Right atrium auricular region (tissue), 2 donors: Measurements from ENCODE around the gene TYW1. TPM values are rescaled to one million over a fixed set of nuclear protein-coding genes. Genes with fewer than 3 reads are reported as not detected.
"Not testable (repeated sequence)": the region's sequence is repeated elsewhere in the genome, so short reads cannot be mapped to it uniquely, and the experiment has no call there.

Experiments used
- DNase-seq: peaks from one replicate; pipeline ENCODE4 v3.0.0-alpha.2; 2019; ENCODE audit warnings: low spot score
- H3K27ac ChIP-seq, 2 donors: fragments of 200-600 bp; sonication (generic); 1 replicate in 1 of 2; 2 replicates in 1 of 2; pipeline ENCODE4 v1.5.1; 2016 to 2019
- H3K27me3 ChIP-seq, 2 donors: fragments of 200-600 bp; sonication (generic); one replicate each; pipeline versions ENCODE4 v1.5.1 to v1.6.0; 2017 to 2019
- H3K36me3 ChIP-seq: fragments of 200-600 bp; sonication (generic); one replicate; pipeline ENCODE4 v1.5.1; 2016
- H3K4me1 ChIP-seq, 2 donors: fragments of 200-600 bp; sonication (generic); one replicate each; pipeline versions ENCODE4 v1.5.1 to v1.6.0; 2017 to 2019
- H3K4me3 ChIP-seq, 2 donors: fragments of 200-600 bp; sonication (generic); 1 replicate in 1 of 2; 2 replicates in 1 of 2; pipeline ENCODE4 v1.5.1; 2017 to 2019; ENCODE audit warnings: mild to moderate bottlenecking in 1 of 2, moderate library complexity in 1 of 2
- H3K9me3 ChIP-seq, 2 donors: fragments of 200-600 bp; sonication (generic); one replicate each; pipeline ENCODE4 v1.5.1; 2019
- CTCF ChIP-seq, 2 donors: fragments of 200-600 bp; sonication (generic); IDR thresholded peaks; one replicate each; pipeline ENCODE4 v1.5.1; 2019; ENCODE audit warnings: antibody characterized with exemption in 2 of 2
- total RNA-seq, 2 donors: library from RNA; depleted of rRNA; stranded (reverse); fragments of >200 nt; gene quantifications; one replicate each; pipeline ENCODE4 v1.1.0, GENCODE V29; 2016

The TYW1 gene
- total RNA-seq, 2 donors from 2014 or later = 12.4 to 23.8 TPM

- peak overlapping the region; percentile 22 to 59 for H3K27ac ChIP-seq
These were observed 233.4 kb downstream of the TYW1 start for GRCh38 chr7:67230029-67230428.

GRCh38 chr7:67233506-67233905, 236.9 kb downstream of the TYW1 start:
- not testable (repeated sequence) for H3K4me1 ChIP-seq, DNase-seq, H3K9me3 ChIP-seq, H3K27me3 ChIP-seq, H3K27ac ChIP-seq, H3K36me3 ChIP-seq, H3K4me3 ChIP-seq

More at GRCh38 chr7:67230029-67230428, 233.4 kb downstream of the TYW1 start:
- H3K36me3 ChIP-seq, H3K9me3 ChIP-seq, H3K27me3 ChIP-seq, H3K4me3 ChIP-seq, H3K4me1 ChIP-seq, DNase-seq: not testable (repeated sequence)

GRCh38 chr7:67236216-67236615, 239.6 kb downstream of the TYW1 start:
- H3K27ac ChIP-seq = peak overlapping the region; percentile 15 to 51
- not testable (repeated sequence) for H3K4me3 ChIP-seq, DNase-seq, H3K9me3 ChIP-seq, H3K36me3 ChIP-seq, H3K27me3 ChIP-seq, H3K4me1 ChIP-seq

DNA sequence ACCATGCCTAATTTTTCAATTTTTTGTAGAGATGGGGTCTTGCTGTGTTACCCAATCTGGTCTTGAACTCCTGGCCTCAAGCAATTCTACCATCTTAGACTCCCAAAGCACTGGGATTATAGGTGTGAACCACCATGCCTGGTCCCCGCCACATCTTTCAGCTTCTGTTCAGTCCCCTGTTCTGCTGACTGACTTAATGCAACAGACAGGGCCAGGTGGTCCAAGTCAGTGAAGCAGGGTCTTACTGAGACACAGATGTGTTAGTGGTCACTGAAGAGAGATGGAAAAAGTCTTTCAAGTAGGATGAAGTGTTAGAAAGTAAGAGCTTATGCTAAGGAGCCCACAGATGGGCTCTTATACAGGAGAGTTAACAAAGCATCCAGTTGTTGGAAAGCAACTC, 246.2 kb downstream of the TYW1 start:
- H3K4me3 ChIP-seq, H3K27me3 ChIP-seq, H3K36me3 ChIP-seq, H3K9me3 ChIP-seq, H3K4me1 ChIP-seq, DNase-seq, H3K27ac ChIP-seq: not testable (repeated sequence)

GRCh38 chr7:67248364-67248763, 251.7 kb downstream of the TYW1 start:
- not testable (repeated sequence) for H3K9me3 ChIP-seq, H3K27me3 ChIP-seq, H3K4me1 ChIP-seq, H3K4me3 ChIP-seq, H3K36me3 ChIP-seq, H3K27ac ChIP-seq, DNase-seq

DNA sequence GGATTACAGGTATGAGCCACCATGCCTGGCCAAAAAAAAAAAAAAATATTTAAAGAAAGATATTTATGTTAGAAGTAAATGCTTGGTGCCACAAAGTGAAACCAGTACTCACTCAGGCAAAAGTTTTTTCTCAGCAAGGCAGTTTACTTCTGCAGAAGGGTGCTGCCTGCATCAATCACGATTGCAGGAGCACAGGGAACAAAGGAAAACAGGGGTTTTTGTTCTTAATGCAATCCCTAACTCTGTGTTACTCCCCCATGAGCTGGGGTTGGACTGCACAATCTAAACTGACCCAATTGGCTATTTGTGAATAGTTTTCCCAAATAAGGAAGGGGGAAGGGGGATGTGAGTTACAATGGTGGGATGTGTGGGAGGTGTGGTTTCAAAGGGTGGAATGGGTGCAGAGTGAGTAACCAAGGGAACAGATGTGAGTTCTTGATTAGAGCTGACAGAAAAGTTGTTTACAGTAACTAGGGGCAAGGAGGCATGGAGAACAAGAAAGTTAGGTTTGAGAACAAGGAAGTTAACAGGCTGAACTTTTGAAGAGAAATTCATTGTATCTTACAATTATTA, 255.4 kb downstream of the TYW1 start:
- DNase-seq = no peak
- Histone ChIP-seq H3K27ac (no peak overlapping the region), H3K9me3 (no peaks in the 10 kb centered on the region), H3K27me3 (no peaks in the 10 kb centered on the region), H3K4me3 (no peak overlapping the region), H3K36me3 (no peaks in the 10 kb centered on the region), H3K4me1 (no peaks in the 10 kb centered on the region)
- TF ChIP-seq CTCF (IDR thresholded peaks at IDR 0.05) = no peak

DNA sequence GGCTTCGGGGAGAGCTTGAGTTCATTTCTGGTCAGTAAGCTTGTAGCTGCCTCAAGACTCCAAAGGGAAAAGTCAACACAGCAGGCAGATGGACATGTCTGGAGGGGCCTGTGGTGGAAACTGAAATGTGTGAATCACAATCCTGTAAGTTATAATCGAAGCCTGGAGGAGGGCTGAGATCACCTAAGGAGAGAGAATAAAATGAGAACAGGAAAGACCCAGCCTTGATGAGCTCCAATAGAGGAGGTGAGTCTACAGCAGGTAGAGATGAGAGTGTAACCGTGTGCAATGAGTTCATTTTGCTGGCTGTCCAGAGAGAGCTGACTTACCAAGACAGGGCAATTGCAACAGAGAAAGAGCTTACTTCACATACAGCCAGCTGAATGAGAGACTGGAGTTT, 258.4 kb downstream of the TYW1 start:
- not testable (repeated sequence) for H3K4me1 ChIP-seq, H3K27me3 ChIP-seq, H3K36me3 ChIP-seq, H3K27ac ChIP-seq, DNase-seq, H3K4me3 ChIP-seq, H3K9me3 ChIP-seq

GRCh38 chr7:67257779-67258178, 261.1 kb downstream of the TYW1 start:
- not testable (repeated sequence) for DNase-seq, H3K27ac ChIP-seq, H3K4me1 ChIP-seq, H3K27me3 ChIP-seq, H3K36me3 ChIP-seq, H3K4me3 ChIP-seq, H3K9me3 ChIP-seq

DNA sequence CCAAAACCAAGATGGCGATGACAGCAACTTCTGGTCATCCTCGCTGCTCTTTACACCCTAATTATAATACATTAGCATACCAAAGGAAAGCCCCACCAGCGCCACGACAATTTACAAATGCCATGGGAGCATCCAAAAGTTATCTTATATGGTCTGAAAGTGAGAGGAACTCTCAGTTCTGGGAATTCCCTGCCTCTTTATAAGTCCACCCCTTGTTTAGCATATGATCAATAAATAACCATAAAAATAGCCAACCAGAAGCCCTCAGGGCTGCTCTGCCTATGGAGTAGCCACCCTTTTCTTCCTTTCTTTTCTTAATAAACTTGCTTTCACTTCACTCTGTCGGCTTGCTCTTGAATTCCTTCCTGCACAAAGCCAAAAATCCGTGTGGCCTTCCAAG, 262.7 kb downstream of the TYW1 start:
- H3K27ac ChIP-seq, H3K36me3 ChIP-seq, DNase-seq, H3K4me3 ChIP-seq, H3K27me3 ChIP-seq, H3K9me3 ChIP-seq, H3K4me1 ChIP-seq: not testable (repeated sequence)

- H3K4me1 ChIP-seq, DNase-seq, H3K36me3 ChIP-seq, H3K4me3 ChIP-seq, H3K27ac ChIP-seq, H3K9me3 ChIP-seq, H3K27me3 ChIP-seq: not testable (repeated sequence)
These were observed 263.5 kb downstream of the TYW1 start for GRCh38 chr7:67260166-67260586.

- DNase-seq, H3K9me3 ChIP-seq, H3K27ac ChIP-seq, H3K4me3 ChIP-seq, H3K36me3 ChIP-seq, H3K27me3 ChIP-seq, H3K4me1 ChIP-seq: not testable (repeated sequence)
These were observed 267.4 kb downstream of the TYW1 start for GRCh38 chr7:67264000-67264399.

- not testable (repeated sequence) for H3K9me3 ChIP-seq, DNase-seq, H3K4me3 ChIP-seq, H3K4me1 ChIP-seq, H3K36me3 ChIP-seq, H3K27ac ChIP-seq, H3K27me3 ChIP-seq
These were observed 269.4 kb downstream of the TYW1 start for GRCh38 chr7:67266070-67266469.
